Lung (tissue), 12 donors: ENCODE data around the gene SLC18A2. TPM values are rescaled to one million over a fixed set of nuclear protein-coding genes. Genes with fewer than 3 reads are reported as not detected.

Source experiments
- ATAC-seq: fragments of 200-7000 bp; cut with Tn5 transposase; one replicate; pipeline ENCODE4 v1.9.1; 2020; ENCODE audit warnings: moderate number of reproducible peaks; ENCODE audit not compliant: insufficient read depth, low FRiP score
- DNase-seq, 3 donors: peaks; one replicate each; pipeline ENCODE4 v3.0.0-alpha.2; 2013 to 2017
- H3K27ac ChIP-seq, 2 donors: one replicate each; pipeline ENCODE4 v1.5.1; 2013; ENCODE audit warnings: mild to moderate bottlenecking in 2 of 2, moderate library complexity in 2 of 2, control low read depth in 1 of 2, inconsistent platforms in 1 of 2, low read depth in 1 of 2, low read length in 1 of 2
- H3K27me3 ChIP-seq, 3 donors: one replicate each; pipeline ENCODE4 v1.5.1; 2013; ENCODE audit warnings: low read length in 2 of 3; ENCODE audit not compliant: control insufficient read depth in 3 of 3, insufficient read depth in 3 of 3
- H3K36me3 ChIP-seq, 4 donors: one replicate each; pipeline ENCODE4 v1.5.1; 2013; ENCODE audit warnings: low read length in 4 of 4, mild to moderate bottlenecking in 1 of 4, moderate library complexity in 1 of 4; ENCODE audit not compliant: control insufficient read depth in 4 of 4, insufficient read depth in 4 of 4
- H3K4me1 ChIP-seq, 5 donors: one replicate each; pipeline ENCODE4 v1.5.1; 2013; ENCODE audit warnings: low read length in 5 of 5, mild to moderate bottlenecking in 2 of 5, moderate library complexity in 1 of 5; ENCODE audit not compliant: control insufficient read depth in 5 of 5, insufficient read depth in 5 of 5
- H3K4me3 ChIP-seq: one replicate; pipeline ENCODE4 v1.5.1; 2013; ENCODE audit warnings: mild to moderate bottlenecking, control low read depth, moderate library complexity
- H3K9ac ChIP-seq, 2 donors: one replicate each; pipeline ENCODE4 v1.5.1; 2013; ENCODE audit warnings: low read length in 2 of 2, control low read depth in 1 of 2; ENCODE audit not compliant: insufficient read depth in 1 of 2
- H3K9me3 ChIP-seq, 4 donors: one replicate each; pipeline ENCODE4 v1.5.1; 2013; ENCODE audit warnings: low read length in 3 of 4, mild to moderate bottlenecking in 1 of 4, moderate library complexity in 1 of 4; ENCODE audit not compliant: control insufficient read depth in 4 of 4, insufficient read depth in 3 of 4
- CTCF ChIP-seq: IDR thresholded peaks from 2 replicates; pipeline ENCODE4 v1.5.1; 2012; ENCODE audit warnings: mild to moderate bottlenecking; ENCODE audit errors: control extremely low read depth, extremely low read depth
- WGBS, 2 donors: extraction: QIAGEN DNeasy Blood & Tissue Kit; methylation state at CpG; one replicate each; pipeline ENCODE4 v1.1.7; 2013; 5-methylcytosine and 5-hydroxymethylcytosine counted together
- polyA plus RNA-seq, 2 donors: library from polyadenylated mRNA; stranded (reverse); fragments of 200-250 nt; gene quantifications; one replicate each; pipeline ENCODE4 v1.2.1, GENCODE V29; 2013
- total RNA-seq, 2 donors: library from RNA; depleted of rRNA in 1 of 2; stranded (reverse); fragments of >200 nt in 1 of 2; gene quantifications; one replicate each; pipeline ENCODE4 v1.2.1, GENCODE V29; 2014 to 2021
- donor health status: control.
- donor health status: control.
- donor health status: Bipolar disorder and iron deficiency.
- donor health status: healthy.
- donor health status: DM: yes; HTN: yes; CAD: no.

SLC18A2 gene
- total and polyA plus RNA-seq, 4 donors: 0.21 to 3.7 (median 0.65) TPM

DNA sequence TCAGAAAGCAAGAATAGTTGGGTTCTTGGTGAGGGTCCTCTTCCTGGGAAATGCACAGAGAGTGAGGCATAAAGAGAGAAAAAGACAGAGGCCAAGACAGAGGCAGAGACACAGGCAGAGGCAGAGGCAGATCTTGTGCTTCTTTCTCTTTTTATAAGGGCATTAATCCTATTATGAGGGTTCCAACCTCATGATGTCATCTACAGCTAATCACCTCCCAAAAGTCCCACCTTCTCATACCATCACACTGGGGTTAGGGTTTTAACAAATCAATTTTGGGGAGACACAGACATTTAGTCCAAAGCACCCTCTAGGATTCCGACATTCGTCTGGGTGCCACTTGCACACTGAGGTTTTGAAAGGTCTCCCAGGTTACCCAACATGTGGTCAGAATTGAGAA, 25.8 kb upstream of the SLC18A2 start:
- H3K4me3 ChIP-seq: no peak overlapping the region
- no peak for TF ChIP-seq CTCF
- H3K36me3 ChIP-seq: no peaks in the 10 kb centered on the region
- DNase-seq: no peak
- H3K9ac ChIP-seq: no peak overlapping the region
- 36 to 70% methylated on average over 2 of the region's 2 CpGs for WGBS, 2 donors
- H3K4me1 ChIP-seq: peaks cover 0 to 7% (median 0%) of the 10 kb centered on the region in 5 donors
- peaks cover 0 to 41% (median 13%) of the 10 kb centered on the region in 3 donors for H3K27me3 ChIP-seq
- ATAC-seq: no peak
- peaks cover 0 to 8% (median 0%) of the 10 kb centered on the region in 4 donors for H3K9me3 ChIP-seq
- no peak overlapping the region for H3K27ac ChIP-seq

DNA sequence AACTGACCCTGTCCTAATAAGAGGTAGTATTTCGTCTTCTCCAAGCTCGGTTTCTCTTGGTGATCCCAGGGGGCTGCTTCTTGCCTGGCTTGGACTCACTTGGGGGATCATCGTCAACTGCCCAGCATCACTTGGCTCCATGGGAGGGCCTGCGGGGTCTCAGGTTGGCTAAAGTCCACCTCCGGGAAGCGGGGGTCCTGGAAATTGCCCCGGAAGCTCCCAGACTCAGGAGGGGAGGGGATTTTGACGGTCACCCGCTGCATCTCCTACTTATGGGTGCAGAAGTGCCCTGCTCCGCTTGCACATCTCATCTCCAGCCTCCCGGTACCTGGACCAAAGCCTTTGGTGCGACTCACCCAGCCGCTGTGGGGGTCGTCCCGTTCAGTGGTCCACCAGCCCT, 24.9 kb upstream of the SLC18A2 start:
- WGBS, 2 donors: 60 to 62% methylated on average over 15 of the region's 15 CpGs
- DNase-seq: no peak
- no peak overlapping the region for H3K27ac ChIP-seq
- peaks cover 0 to 7% (median 0%) of the 10 kb centered on the region in 4 donors for H3K9me3 ChIP-seq
- no peak overlapping the region for H3K9ac ChIP-seq
- peaks cover 0 to 7% (median 0%) of the 10 kb centered on the region in 5 donors for H3K4me1 ChIP-seq
- H3K4me3 ChIP-seq: no peak overlapping the region
- no peak for ATAC-seq
- no peaks in the 10 kb centered on the region for H3K36me3 ChIP-seq
- no peak for TF ChIP-seq CTCF
- H3K27me3 ChIP-seq: peaks cover 0 to 41% (median 13%) of the 10 kb centered on the region in 3 donors

DNA sequence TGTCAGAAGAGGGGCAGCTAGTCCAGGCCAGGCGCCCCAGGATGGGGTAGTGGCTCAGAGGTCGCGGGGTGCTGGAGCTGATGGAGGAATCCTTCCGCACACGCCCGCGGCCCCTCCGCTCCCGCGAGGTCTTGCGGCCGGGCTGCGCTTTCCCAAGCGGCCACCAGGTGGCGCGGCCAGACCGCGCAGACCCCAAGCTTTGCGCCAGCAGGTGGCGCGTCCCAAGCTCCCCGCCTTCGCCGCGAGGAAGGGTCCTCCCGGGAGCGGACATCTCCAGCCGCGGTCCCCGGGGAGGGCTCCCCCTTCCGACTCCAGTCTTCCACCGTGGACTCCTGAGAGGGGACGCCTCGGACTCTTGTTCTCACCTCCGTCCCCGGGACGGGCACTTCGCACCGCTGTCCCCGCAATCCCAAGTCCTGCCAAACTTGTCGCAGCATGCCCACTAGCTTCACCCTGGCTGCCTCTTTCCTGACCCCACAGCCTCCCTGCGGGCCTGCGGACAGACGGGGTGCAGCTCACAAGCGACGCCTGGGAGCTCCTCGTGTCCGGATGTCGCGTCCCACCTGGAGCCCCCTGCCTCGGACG, 24.2 kb upstream of the SLC18A2 start:
- 1% methylated on average over 52 of the region's 52 CpGs for WGBS, 2 donors
- peak; percentile 87 for ATAC-seq
- H3K27me3 ChIP-seq: peaks cover 0 to 41% (median 13%) of the 10 kb centered on the region in 3 donors
- peak; percentile 62 to 82 (median 72) for DNase-seq
- H3K9ac ChIP-seq: peak overlapping the region in 1 of 2 donors; percentile 17
- no peaks in the 10 kb centered on the region for H3K36me3 ChIP-seq
- peaks cover 0 to 5% (median 0%) of the 10 kb centered on the region in 4 donors for H3K9me3 ChIP-seq
- H3K4me1 ChIP-seq: peaks cover 0 to 7% (median 0%) of the 10 kb centered on the region in 5 donors
- no peak overlapping the region for H3K27ac ChIP-seq
- peak; percentile 100 for TF ChIP-seq CTCF
- H3K4me3 ChIP-seq: no peak overlapping the region
